ENCODE results near the gene PPP4R4. TPM values are rescaled to one million over a fixed set of nuclear protein-coding genes. Genes with fewer than 3 reads are reported as not detected.
A peak's percentile ranks its signal among the peaks of the same experiment; 100 is the strongest.

Gene PPP4R4
- total RNA-seq, 1 donor = under 0.01 TPM

DNA sequence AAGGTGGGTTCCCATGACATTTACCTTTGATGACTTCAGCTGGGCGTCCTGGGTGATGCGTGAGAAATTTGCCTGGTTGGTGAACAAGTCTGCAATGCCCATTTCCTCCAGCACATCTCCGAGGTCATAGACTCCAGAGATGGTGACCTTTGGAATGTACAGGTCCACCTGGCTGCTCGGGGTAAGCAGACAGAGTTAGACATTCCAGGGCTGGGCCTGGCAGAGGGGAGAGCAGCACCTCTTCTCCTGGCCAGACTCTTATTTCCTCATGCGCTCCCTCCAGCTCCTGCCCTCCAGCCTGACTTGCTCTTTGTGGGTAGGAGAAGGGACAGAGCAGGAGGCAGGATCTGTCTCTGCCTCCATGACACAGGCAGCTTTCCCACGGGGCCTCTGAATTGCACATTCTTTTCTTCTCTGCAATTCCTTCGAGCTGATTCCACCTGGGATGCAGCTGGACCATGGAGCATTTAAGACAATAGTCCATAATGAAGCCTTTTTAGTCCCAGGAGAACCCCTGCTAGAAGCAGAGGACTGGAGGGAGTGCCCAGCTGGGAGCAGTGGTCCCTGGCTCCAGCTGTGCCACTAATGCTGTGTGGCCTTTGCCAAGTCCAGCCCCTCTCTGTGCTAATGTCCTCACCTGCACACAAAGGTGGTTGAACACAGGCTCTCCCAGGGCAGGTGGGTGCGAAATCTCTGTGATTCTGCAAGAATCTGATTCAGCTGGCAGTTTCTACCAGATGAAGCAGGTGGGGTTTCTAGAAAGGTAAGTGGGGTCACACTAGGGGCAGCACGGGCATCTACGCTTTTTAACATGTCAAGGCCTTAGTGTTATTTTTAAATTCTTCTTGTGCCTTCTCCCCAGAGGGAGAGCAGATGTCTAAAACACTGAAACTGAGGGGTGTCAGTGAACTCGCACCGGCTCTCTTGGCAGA lies 132.2 kb downstream of the PPP4R4 start:
- H3K27me3 ChIP-seq (ENCODE audit: insufficient read depth, low read length) = no peaks in the 10 kb centered on the region
- no peak for DNase-seq (ENCODE audit: insufficient read length, low spot score, missing footprints)
- no peak overlapping the region for H3K4me2 ChIP-seq (ENCODE audit: insufficient read depth, low read length)

DNA sequence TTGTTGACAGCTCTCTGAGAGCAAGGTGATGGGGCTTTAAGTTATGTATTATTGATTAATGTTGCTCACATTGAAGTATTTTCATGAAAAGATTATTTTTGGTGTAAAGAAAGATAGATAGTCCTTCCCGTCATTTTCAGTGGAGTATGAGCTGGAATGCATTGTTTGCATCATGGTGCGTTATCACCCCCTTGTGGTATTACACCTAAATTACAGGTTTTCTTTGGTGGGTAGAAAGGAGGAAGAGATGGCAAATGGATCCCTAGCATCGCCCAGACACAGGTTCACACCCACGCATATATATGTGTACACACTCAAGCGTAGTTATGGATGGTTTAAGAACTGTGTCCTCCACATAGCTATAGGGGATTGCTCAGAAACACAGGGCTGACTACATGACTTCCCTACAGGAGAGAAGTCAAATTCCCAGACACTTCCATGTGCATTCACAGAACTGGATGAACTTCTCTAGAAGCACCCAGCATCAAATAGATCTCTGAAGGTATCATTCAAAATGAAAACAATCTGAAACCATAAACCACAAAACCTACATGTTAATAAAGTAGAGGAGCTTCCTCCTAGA lies 133.4 kb downstream of the PPP4R4 start:
- Histone ChIP-seq H3K79me2 (ENCODE audit: insufficient read depth, low read length) (no peaks in the 10 kb centered on the region), H3K27me3 (ENCODE audit: insufficient read depth, low read length) (no peaks in the 10 kb centered on the region), H3K27ac (ENCODE audit: low read depth, low read length) (no peak overlapping the region), H4K20me1 (ENCODE audit: insufficient read depth, low read length) (no peaks in the 10 kb centered on the region), H3K9me3 (ENCODE audit: low read depth, low read length) (no peaks in the 10 kb centered on the region), H3K4me2 (ENCODE audit: insufficient read depth, low read length) (no peak overlapping the region), H3K36me3 (ENCODE audit: insufficient read depth, low read length) (no peaks in the 10 kb centered on the region), H3K4me1 (ENCODE audit: insufficient read depth, low read length) (no peaks in the 10 kb centered on the region), H3K4me3 (ENCODE audit: insufficient read depth, low read length) (no peak overlapping the region), H2AFZ (ENCODE audit: low read length) (no peak overlapping the region)
- no peak for DNase-seq (ENCODE audit: insufficient read length, low spot score, missing footprints)
- peak; percentile 22 for TF ChIP-seq CTCF (IDR thresholded peaks at IDR 0.05; ENCODE audit: extremely low read depth, low read depth, low read length)

More for the DNA sequence above, 132.2 kb downstream of the PPP4R4 start:
- Histone ChIP-seq H3K27ac (ENCODE audit: low read depth, low read length) (no peak overlapping the region), H2AFZ (ENCODE audit: low read length) (no peak overlapping the region), H3K4me3 (ENCODE audit: insufficient read depth, low read length) (no peak overlapping the region), H3K36me3 (ENCODE audit: insufficient read depth, low read length) (no peaks in the 10 kb centered on the region), H3K4me1 (ENCODE audit: insufficient read depth, low read length) (no peaks in the 10 kb centered on the region), H3K9me3 (ENCODE audit: low read depth, low read length) (no peaks in the 10 kb centered on the region), H4K20me1 (ENCODE audit: insufficient read depth, low read length) (no peaks in the 10 kb centered on the region), H3K79me2 (ENCODE audit: insufficient read depth, low read length) (no peaks in the 10 kb centered on the region)
- TF ChIP-seq CTCF (IDR thresholded peaks at IDR 0.05; ENCODE audit: extremely low read depth, low read depth, low read length) = no peak

GRCh38 chr14:94309721-94310120 lies 135.6 kb downstream of the PPP4R4 start:
- Histone ChIP-seq H3K4me2 (ENCODE audit: insufficient read depth, low read length) (no peak overlapping the region), H3K36me3 (ENCODE audit: insufficient read depth, low read length) (no peaks in the 10 kb centered on the region), H4K20me1 (ENCODE audit: insufficient read depth, low read length) (no peaks in the 10 kb centered on the region), H3K27me3 (ENCODE audit: insufficient read depth, low read length) (no peaks in the 10 kb centered on the region), H3K4me3 (ENCODE audit: insufficient read depth, low read length) (no peak overlapping the region), H3K27ac (ENCODE audit: low read depth, low read length) (no peak overlapping the region), H3K79me2 (ENCODE audit: insufficient read depth, low read length) (no peaks in the 10 kb centered on the region), H3K4me1 (ENCODE audit: insufficient read depth, low read length) (no peaks in the 10 kb centered on the region), H3K9me3 (ENCODE audit: low read depth, low read length) (no peaks in the 10 kb centered on the region), H2AFZ (ENCODE audit: low read length) (no peak overlapping the region)
- TF ChIP-seq CTCF (IDR thresholded peaks at IDR 0.05; ENCODE audit: extremely low read depth, low read depth, low read length) = no peak
- DNase-seq (ENCODE audit: insufficient read length, low spot score, missing footprints) = no peak

DNA sequence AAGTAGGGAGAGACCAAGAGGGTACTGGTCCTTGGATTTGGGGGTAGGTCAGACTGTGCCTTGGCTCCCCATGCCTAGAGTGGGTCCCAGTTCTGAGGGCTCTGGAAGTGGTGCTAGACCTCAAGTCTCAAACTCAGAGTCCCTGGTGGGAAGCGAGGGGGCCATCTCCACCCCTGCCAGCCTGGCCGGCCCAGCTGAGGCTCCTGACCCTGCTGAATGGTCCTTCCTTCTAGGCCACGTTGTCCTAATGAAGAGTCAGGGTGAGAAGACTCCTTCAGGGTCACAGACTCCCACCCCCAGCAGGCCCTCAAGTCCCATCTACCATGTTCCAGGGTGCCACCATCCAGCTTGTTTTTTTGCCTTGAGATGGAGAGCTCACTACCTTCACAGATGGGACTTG lies 136.1 kb downstream of the PPP4R4 start:
- H3K4me1 ChIP-seq (ENCODE audit: insufficient read depth, low read length) = no peaks in the 10 kb centered on the region
- H3K27ac ChIP-seq (ENCODE audit: low read depth, low read length) = no peak overlapping the region
- no peak overlapping the region for H3K4me2 ChIP-seq (ENCODE audit: insufficient read depth, low read length)
- DNase-seq (ENCODE audit: insufficient read length, low spot score, missing footprints) = no peak
- H3K79me2 ChIP-seq (ENCODE audit: insufficient read depth, low read length) = no peaks in the 10 kb centered on the region
- H3K9me3 ChIP-seq (ENCODE audit: low read depth, low read length) = no peaks in the 10 kb centered on the region
- H3K27me3 ChIP-seq (ENCODE audit: insufficient read depth, low read length) = no peaks in the 10 kb centered on the region
- no peaks in the 10 kb centered on the region for H3K36me3 ChIP-seq (ENCODE audit: insufficient read depth, low read length)
- no peak overlapping the region for H2AFZ ChIP-seq (ENCODE audit: low read length)
- H4K20me1 ChIP-seq (ENCODE audit: insufficient read depth, low read length) = no peaks in the 10 kb centered on the region
- no peak overlapping the region for H3K4me3 ChIP-seq (ENCODE audit: insufficient read depth, low read length)
- no peak for TF ChIP-seq CTCF (IDR thresholded peaks at IDR 0.05; ENCODE audit: extremely low read depth, low read depth, low read length)

All from osteoblast (primary cell).